Skeletal muscle satellite cell (primary cell): ENCODE measurements around the gene GSTK1.
A peak's percentile ranks its signal among the peaks of the same experiment; 100 is the strongest.
"Not testable (repeated sequence)": the region's sequence is repeated elsewhere in the genome, so short reads cannot be mapped to it uniquely, and the experiment has no call there.

ENCODE experiments used
- H3K27me3 ChIP-seq: 2 replicates; pipeline ENCODE4 v1.7.0; 2013; ENCODE audit warnings: low read length; ENCODE audit not compliant: control insufficient read depth, insufficient read depth
- H3K36me3 ChIP-seq: 2 replicates; pipeline ENCODE4 v1.7.0; 2013; ENCODE audit warnings: mild to moderate bottlenecking, control low read depth, low read length; ENCODE audit not compliant: insufficient read depth
- H3K4me1 ChIP-seq: 2 replicates; pipeline ENCODE4 v1.7.0; 2013; ENCODE audit warnings: low read length; ENCODE audit not compliant: control insufficient read depth, insufficient read depth
- H3K4me2 ChIP-seq: 2 replicates; pipeline ENCODE4 v1.7.0; 2013; ENCODE audit warnings: mild to moderate bottlenecking, low read length
- H3K4me3 ChIP-seq: 2 replicates; pipeline ENCODE4 v1.7.0; 2013; ENCODE audit warnings: low read length
- H3K9ac ChIP-seq: 2 replicates; pipeline ENCODE4 v1.7.0; 2013; ENCODE audit warnings: mild to moderate bottlenecking, low read depth, low read length, moderate library complexity
- H3K9me3 ChIP-seq: replicated peaks from 2 replicates; pipeline ENCODE4 v1.7.0; 2013; ENCODE audit warnings: mild to moderate bottlenecking, control low read depth, low read length

GSTK1 gene

DNA sequence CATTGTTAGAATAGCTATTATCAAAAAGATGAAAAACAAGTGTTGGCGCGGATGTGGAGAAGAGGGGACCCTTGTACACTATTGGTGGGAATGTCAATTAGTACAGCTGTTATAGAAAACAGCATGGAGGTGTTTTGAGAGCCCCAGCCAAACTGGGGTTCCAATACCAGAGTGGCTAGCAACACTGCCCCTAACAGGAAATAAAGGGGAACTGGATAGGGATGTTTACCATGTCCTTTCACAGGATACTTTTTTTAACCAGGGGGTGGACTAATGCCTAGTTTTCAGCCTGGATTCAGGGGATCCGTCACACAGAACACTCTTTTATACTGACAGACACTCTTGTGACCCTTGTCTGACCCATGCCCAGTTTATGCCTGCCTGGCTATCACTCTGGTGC, 6.9 kb upstream of the GSTK1 start:
- Histone ChIP-seq H3K4me1 (no peaks in the 10 kb centered on the region), H3K9ac (no peak overlapping the region), H3K4me2 (no peak overlapping the region), H3K9me3 (no peaks in the 10 kb centered on the region), H3K4me3 (no peak overlapping the region), H3K27me3 (no peaks in the 10 kb centered on the region), H3K36me3 (no peaks in the 10 kb centered on the region)

GRCh38 chr7:143256932-143257331, 6.3 kb upstream of the GSTK1 start:
- Histone ChIP-seq H3K4me2 (no peak overlapping the region), H3K9ac (no peak overlapping the region), H3K4me1 (no peaks in the 10 kb centered on the region)

GRCh38 chr7:143257501-143257900, 5.7 kb upstream of the GSTK1 start:
- no peak overlapping the region for H3K9ac ChIP-seq
- H3K4me1 ChIP-seq = no peaks in the 10 kb centered on the region
- H3K27me3 ChIP-seq = no peaks in the 10 kb centered on the region
- H3K36me3 ChIP-seq = no peaks in the 10 kb centered on the region
- no peak overlapping the region for H3K4me3 ChIP-seq
- H3K9me3 ChIP-seq = no peaks in the 10 kb centered on the region
- H3K4me2 ChIP-seq = no peak overlapping the region

More at GRCh38 chr7:143256932-143257331, 6.3 kb upstream of the GSTK1 start:
- no peaks in the 10 kb centered on the region for H3K9me3 ChIP-seq
- H3K36me3 ChIP-seq = no peaks in the 10 kb centered on the region
- no peaks in the 10 kb centered on the region for H3K27me3 ChIP-seq
- H3K4me3 ChIP-seq = no peak overlapping the region

- H3K27me3 ChIP-seq = no peaks in the 10 kb centered on the region
- H3K9ac ChIP-seq = no peak overlapping the region
- no peak overlapping the region for H3K4me2 ChIP-seq
- H3K9me3 ChIP-seq = no peaks in the 10 kb centered on the region
- no peaks in the 10 kb centered on the region for H3K36me3 ChIP-seq
- H3K4me3 ChIP-seq = no peak overlapping the region
- H3K4me1 ChIP-seq = peaks cover 4% of the 10 kb centered on the region
Observed at GRCh38 chr7:143258831-143259230, 4.4 kb upstream of the GSTK1 start.

GRCh38 chr7:143259765-143260164, 3.5 kb upstream of the GSTK1 start:
- no peak overlapping the region for H3K9ac ChIP-seq
- peaks cover 12% of the 10 kb centered on the region for H3K4me1 ChIP-seq
- no peaks in the 10 kb centered on the region for H3K27me3 ChIP-seq
- no peaks in the 10 kb centered on the region for H3K9me3 ChIP-seq
- H3K36me3 ChIP-seq = no peaks in the 10 kb centered on the region
- no peak overlapping the region for H3K4me2 ChIP-seq
- H3K4me3 ChIP-seq = no peak overlapping the region

GRCh38 chr7:143261901-143262300, 1.3 kb upstream of the GSTK1 start:
- Histone ChIP-seq H3K4me2 (no peak overlapping the region), H3K4me3 (no peak overlapping the region), H3K9me3 (no peaks in the 10 kb centered on the region), H3K9ac (no peak overlapping the region), H3K27me3 (no peaks in the 10 kb centered on the region), H3K36me3 (peaks cover 2% of the 10 kb centered on the region), H3K4me1 (peaks cover 17% of the 10 kb centered on the region)

DNA sequence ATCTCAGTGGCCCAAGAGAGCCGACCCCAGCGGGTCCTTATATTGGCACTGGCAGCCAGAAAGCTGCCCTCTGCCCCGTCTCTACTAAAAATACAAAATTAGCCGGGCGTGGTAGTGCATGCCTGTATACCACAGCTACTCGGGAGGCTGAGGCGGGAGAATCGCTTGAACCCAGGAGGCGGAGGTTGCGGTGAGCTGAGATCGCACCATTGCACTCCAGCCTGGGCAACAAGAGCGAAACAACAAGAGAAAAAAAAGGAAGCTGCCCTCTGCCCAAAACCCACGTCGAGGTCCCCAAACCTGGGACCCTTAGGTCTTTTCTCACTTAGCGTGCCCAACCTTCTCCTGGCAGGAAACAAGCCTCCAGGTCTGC, 941 bp downstream of the GSTK1 start:
- H3K4me3 ChIP-seq = peak overlapping the region; percentile 99
- peak overlapping the region; percentile 98 for H3K4me2 ChIP-seq
- peaks cover 21% of the 10 kb centered on the region for H3K36me3 ChIP-seq
- not testable (repeated sequence) for H3K27me3 ChIP-seq, H3K9me3 ChIP-seq
- H3K4me1 ChIP-seq = peaks cover 17% of the 10 kb centered on the region
- peak overlapping the region; percentile 92 for H3K9ac ChIP-seq

GRCh38 chr7:143265017-143265693, 1.9 kb downstream of the GSTK1 start:
- Histone ChIP-seq H3K4me3 (peak overlapping the region; percentile 99), H3K9ac (no peak overlapping the region), H3K27me3 (no peaks in the 10 kb centered on the region), H3K9me3 (no peaks in the 10 kb centered on the region), H3K4me1 (peaks cover 17% of the 10 kb centered on the region), H3K4me2 (peak overlapping the region; percentile 98), H3K36me3 (peaks cover 27% of the 10 kb centered on the region)

DNA sequence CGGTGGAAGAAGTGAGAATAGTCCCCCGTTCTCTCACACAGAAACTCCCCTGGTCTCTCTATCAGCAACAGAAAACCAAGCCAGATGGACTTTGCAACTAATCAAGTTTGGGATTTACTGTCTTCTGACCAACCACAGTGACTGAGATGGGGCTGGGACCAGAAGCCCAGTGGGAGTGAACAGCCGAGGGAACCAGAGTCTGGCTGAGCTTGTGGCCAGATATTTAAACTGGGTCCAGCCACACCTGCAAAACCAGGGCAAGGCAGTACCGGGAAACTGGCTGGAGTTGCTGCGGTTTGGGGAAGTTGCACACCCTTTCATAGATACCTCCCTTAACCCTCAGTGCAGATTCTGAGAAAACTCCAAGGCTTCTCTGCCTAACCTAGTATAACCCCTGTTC, 6.0 kb downstream of the GSTK1 start:
- peaks cover 27% of the 10 kb centered on the region for H3K36me3 ChIP-seq

GRCh38 chr7:143271240-143271639, 8.0 kb downstream of the GSTK1 start:
- Histone ChIP-seq H3K4me2 (no peak overlapping the region), H3K9ac (no peak overlapping the region), H3K27me3 (no peaks in the 10 kb centered on the region), H3K36me3 (peaks cover 27% of the 10 kb centered on the region), H3K4me3 (no peak overlapping the region), H3K4me1 (no peaks in the 10 kb centered on the region), H3K9me3 (no peaks in the 10 kb centered on the region)

More for the DNA sequence above, 6.0 kb downstream of the GSTK1 start:
- H3K27me3 ChIP-seq = no peaks in the 10 kb centered on the region
- H3K4me3 ChIP-seq = no peak overlapping the region
- peaks cover 11% of the 10 kb centered on the region for H3K4me1 ChIP-seq
- no peaks in the 10 kb centered on the region for H3K9me3 ChIP-seq
- no peak overlapping the region for H3K4me2 ChIP-seq
- no peak overlapping the region for H3K9ac ChIP-seq

GRCh38 chr7:143272871-143273270, 9.6 kb downstream of the GSTK1 start:
- Histone ChIP-seq H3K4me2 (no peak overlapping the region), H3K9ac (no peak overlapping the region), H3K36me3 (peaks cover 16% of the 10 kb centered on the region), H3K4me1 (no peaks in the 10 kb centered on the region), H3K4me3 (no peak overlapping the region), H3K9me3 (no peaks in the 10 kb centered on the region), H3K27me3 (no peaks in the 10 kb centered on the region)
